HepG2 (cell line): ENCODE measurements around the gene DNAJA1.

Source experiments
- CEBPB ChIP-seq: IDR thresholded peaks from 2 replicates; pipeline ENCODE4 v1.6.1; 2011; ENCODE audit warnings: low read depth, low read length, improper control_type of control experiment, borderline replicate concordance
- CTCF ChIP-seq: sonication (generic); formaldehyde crosslinking; IDR thresholded peaks from 2 replicates; pipeline ENCODE4 v1.5.0; 2020; ENCODE audit warnings: mild to moderate bottlenecking, missing genetic modification reagents, moderate library complexity
- HNF4A ChIP-seq: sonication (generic); formaldehyde crosslinking; IDR thresholded peaks from 2 replicates; pipeline ENCODE4 v1.4.0; 2020; ENCODE audit warnings: missing genetic modification reagents
- JUN ChIP-seq: sonication (generic); formaldehyde crosslinking; IDR thresholded peaks from 2 replicates; pipeline ENCODE4 v1.4.0; 2020; ENCODE audit warnings: mild to moderate bottlenecking, missing genetic modification reagents
- JUND ChIP-seq: sonication (generic); formaldehyde crosslinking; IDR thresholded peaks from 2 replicates; pipeline ENCODE4 v1.8.0; 2022; ENCODE audit warnings: mild to moderate bottlenecking, missing genetic modification reagents
- MYC ChIP-seq: sonication (generic); formaldehyde crosslinking; IDR thresholded peaks from 2 replicates; pipeline ENCODE4 v1.9.0; 2021; ENCODE audit warnings: missing genetic modification reagents, borderline replicate concordance
- POLR2AphosphoS5 ChIP-seq: IDR thresholded peaks from 2 replicates; pipeline ENCODE4 v1.6.1; 2012; ENCODE audit warnings: low read depth, low read length
- ZBTB1 ChIP-seq: sonication (generic); formaldehyde crosslinking; IDR thresholded peaks from 2 replicates; pipeline ENCODE4 v1.4.0; 2020; ENCODE audit warnings: missing genetic modification reagents, borderline replicate concordance
- ZNF24 ChIP-seq: fragments of 450-650 bp; IDR thresholded peaks from 2 replicates; pipeline ENCODE4 v1.6.1; 2017; ENCODE audit warnings: antibody characterized with exemption, mild to moderate bottlenecking

- TF ChIP-seq ZBTB1 (CRISPR knock-in tag) (no peak), JUN (no peak), HNF4A (CRISPR knock-in tag) (no peak), ZNF24 (no peak), CEBPB (no peak), JUND (CRISPR knock-in tag) (no peak), MYC (CRISPR knock-in tag) (no peak), POLR2AphosphoS5 (no peak), CTCF (CRISPR knock-in tag) (no peak)
Measured at GRCh38 chr9:33042473-33042872, 17.4 kb downstream of the DNAJA1 start.
